ENCODE data around the gene DOK4. TPM values are rescaled to one million over a fixed set of nuclear protein-coding genes. Genes with fewer than 3 reads are reported as not detected.

The DOK4 gene
- total RNA-seq, 1 donor from 2014 or later = 17.6 TPM

DNA sequence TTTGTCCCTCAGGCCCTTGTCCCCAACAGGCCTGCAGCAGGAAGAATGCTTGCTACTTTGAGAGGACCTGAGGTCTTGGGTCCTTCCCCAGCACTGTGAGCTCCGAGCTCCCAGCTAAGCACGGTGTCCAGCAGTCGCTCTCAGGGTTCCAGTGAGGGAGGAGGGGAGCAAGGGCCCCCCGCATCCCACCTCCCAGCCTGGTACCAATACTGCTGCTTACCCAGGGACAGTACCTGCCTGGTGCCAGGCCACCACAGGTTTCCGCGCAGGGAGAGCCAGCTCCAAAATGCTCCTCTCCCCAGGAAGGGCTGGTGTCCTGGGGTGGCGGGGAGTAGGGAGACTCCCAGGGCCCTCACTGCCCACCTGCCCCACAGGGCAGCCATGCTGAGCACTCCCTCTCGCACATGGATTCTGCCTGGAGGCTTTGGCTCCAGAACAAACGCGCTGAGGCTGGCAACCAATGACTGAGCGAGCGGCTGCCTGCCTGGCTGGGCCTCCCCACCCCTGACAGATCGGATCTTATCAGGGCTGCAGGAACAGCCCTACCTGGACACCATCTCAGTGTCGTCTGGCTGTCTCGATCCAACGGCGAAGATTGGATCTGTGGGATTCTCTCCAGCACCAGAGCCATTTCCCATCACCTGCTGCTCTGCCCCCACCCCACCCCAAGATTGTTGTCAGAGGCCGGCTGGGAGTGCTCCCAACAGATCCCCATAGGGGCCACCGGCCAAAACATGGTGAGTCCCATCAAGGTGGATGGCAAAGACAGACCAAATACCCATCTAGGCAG lies 2.4 kb downstream of the DOK4 start:
- DNase-seq (ENCODE audit: low read depth) = no peak
- Histone ChIP-seq H3K36me3 (ENCODE audit: control insufficient read depth, insufficient read depth, low read length) (no peaks in the 10 kb centered on the region), H3K27me3 (ENCODE audit: control insufficient read depth, insufficient read depth, low read length) (no peaks in the 10 kb centered on the region), H3K4me3 (ENCODE audit: low read depth, low read length) (no peak overlapping the region)
- no peak for FAIRE-seq
- TF ChIP-seq CTCF (IDR thresholded peaks at IDR 0.05; ENCODE audit: insufficient read depth, low read length, severe bottlenecking) = no peak

GRCh38 chr16:57482845-57483545 lies 3.3 kb downstream of the DOK4 start:
- Histone ChIP-seq H3K4me3 (ENCODE audit: low read depth, low read length) (no peak overlapping the region), H3K27me3 (ENCODE audit: control insufficient read depth, insufficient read depth, low read length) (no peaks in the 10 kb centered on the region), H3K36me3 (ENCODE audit: control insufficient read depth, insufficient read depth, low read length) (peaks cover 1% of the 10 kb centered on the region)
- FAIRE-seq (no peak), DNase-seq (ENCODE audit: low read depth) (no peak)
- TF ChIP-seq CTCF (IDR thresholded peaks at IDR 0.05; ENCODE audit: insufficient read depth, low read length, severe bottlenecking) = no peak

DNA sequence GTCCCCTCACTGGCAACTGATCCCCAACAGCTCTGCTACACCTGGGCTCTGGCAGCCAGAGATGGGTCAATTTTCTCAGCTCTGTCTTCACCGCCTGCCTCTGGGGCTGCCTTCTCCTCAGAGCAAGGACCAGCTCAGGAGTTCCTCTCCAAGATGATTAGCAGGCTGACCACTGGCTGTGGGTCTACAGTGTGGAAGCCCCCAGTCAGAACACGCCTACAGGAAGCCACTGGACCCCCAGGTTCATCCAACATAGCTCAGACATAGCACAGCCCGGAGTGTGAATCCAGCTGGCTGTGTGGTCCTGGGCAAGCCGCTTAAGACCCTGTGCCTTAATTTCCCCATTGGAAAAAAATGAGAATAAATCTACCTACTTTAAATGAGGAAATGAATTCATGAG lies 4.9 kb downstream of the DOK4 start:
- FAIRE-seq (no peak), DNase-seq (ENCODE audit: low read depth) (no peak)
- Histone ChIP-seq H3K27me3 (ENCODE audit: control insufficient read depth, insufficient read depth, low read length) (no peaks in the 10 kb centered on the region), H3K4me3 (ENCODE audit: low read depth, low read length) (no peak overlapping the region), H3K36me3 (ENCODE audit: control insufficient read depth, insufficient read depth, low read length) (peaks cover 1% of the 10 kb centered on the region)
- no peak for TF ChIP-seq CTCF (IDR thresholded peaks at IDR 0.05; ENCODE audit: insufficient read depth, low read length, severe bottlenecking)

GRCh38 chr16:57480754-57481230 lies 5.5 kb downstream of the DOK4 start:
- DNase-seq (ENCODE audit: low read depth) (no peak), FAIRE-seq (no peak)
- no peak for TF ChIP-seq CTCF (IDR thresholded peaks at IDR 0.05; ENCODE audit: insufficient read depth, low read length, severe bottlenecking)
- Histone ChIP-seq H3K36me3 (ENCODE audit: control insufficient read depth, insufficient read depth, low read length) (peaks cover 1% of the 10 kb centered on the region), H3K27me3 (ENCODE audit: control insufficient read depth, insufficient read depth, low read length) (no peaks in the 10 kb centered on the region), H3K4me3 (ENCODE audit: low read depth, low read length) (no peak overlapping the region)

DNA sequence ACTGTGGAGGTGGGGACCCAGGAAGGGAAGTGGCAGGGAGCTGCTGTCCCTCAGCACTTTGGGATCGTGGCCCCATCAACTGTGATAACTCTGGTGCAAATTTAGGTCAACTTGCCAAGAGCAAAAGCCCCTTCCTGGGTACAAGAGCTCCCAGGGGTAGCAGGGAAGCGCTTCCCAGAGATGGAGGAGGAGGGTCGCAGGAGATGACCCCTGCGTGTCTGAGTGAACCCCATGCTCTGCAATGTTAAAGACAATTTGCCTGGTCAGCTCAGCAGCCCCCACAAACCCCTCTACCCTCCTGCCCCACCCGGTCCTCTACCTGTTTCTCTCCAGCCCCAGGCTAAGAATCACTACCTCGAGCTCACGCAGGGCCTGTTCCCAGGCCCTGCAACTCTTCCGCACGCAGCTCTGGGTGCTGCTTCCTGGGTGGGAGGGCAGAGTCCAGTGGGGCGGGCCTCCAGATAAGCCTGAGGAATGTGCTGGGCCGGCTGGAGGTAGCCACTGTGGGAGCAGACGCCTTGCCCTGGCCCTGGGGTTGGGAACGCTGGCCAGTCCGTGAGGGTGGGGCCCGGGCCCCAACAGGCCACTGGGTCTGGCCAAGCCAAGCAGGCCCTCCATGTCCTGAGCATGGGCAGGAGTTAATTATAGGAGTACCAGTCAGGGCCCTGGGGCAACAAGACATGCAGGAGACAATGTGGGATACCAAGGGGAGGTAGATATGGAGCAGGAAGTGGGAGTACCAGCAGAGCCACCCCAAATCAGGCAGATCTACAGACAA lies 6.1 kb downstream of the DOK4 start:
- Histone ChIP-seq H3K36me3 (ENCODE audit: control insufficient read depth, insufficient read depth, low read length) (peaks cover 1% of the 10 kb centered on the region), H3K4me3 (ENCODE audit: low read depth, low read length) (no peak overlapping the region), H3K27me3 (ENCODE audit: control insufficient read depth, insufficient read depth, low read length) (no peaks in the 10 kb centered on the region)
- TF ChIP-seq CTCF (IDR thresholded peaks at IDR 0.05; ENCODE audit: insufficient read depth, low read length, severe bottlenecking) = no peak
- DNase-seq (ENCODE audit: low read depth) = no peak
- FAIRE-seq = no peak

All from bronchial epithelial cell (primary cell).